PFSK-1 (cell line): ENCODE results near the gene TBC1D24.

Experiments used
- FOXP2 ChIP-seq: optimal IDR thresholded peaks from 2 replicates; pipeline ENCODE3; 2011; ENCODE audit warnings: borderline replicate concordance, control low read depth, inconsistent platforms; ENCODE audit not compliant: insufficient read depth; ENCODE audit errors: extremely low read length, extremely low read depth
- POLR2AphosphoS5 ChIP-seq: IDR thresholded peaks from 2 replicates; pipeline ENCODE4 v1.6.1; 2012; ENCODE audit warnings: low read depth, mild to moderate bottlenecking, control low read depth, low read length, moderate library complexity
- REST ChIP-seq, 2 experiments: IDR thresholded peaks; 2 replicates each; pipeline versions ENCODE4 v1.6.1 to v1.8.0; 2011 to 2012; ENCODE audit warnings: low read depth in 2 of 2, low read length in 2 of 2, control low read depth in 1 of 2, inconsistent platforms in 1 of 2, mild to moderate bottlenecking in 1 of 2, moderate library complexity in 1 of 2; ENCODE audit not compliant: insufficient read depth in 1 of 2
- SIN3A ChIP-seq: IDR thresholded peaks from 2 replicates; pipeline ENCODE4 v1.6.1; 2012; ENCODE audit warnings: mild to moderate bottlenecking, low read length, moderate library complexity, borderline replicate concordance; ENCODE audit not compliant: insufficient read depth
- TAF1 ChIP-seq: IDR thresholded peaks from 2 replicates; pipeline ENCODE4 v1.6.1; 2012; ENCODE audit warnings: low read length, control low read depth, borderline replicate concordance; ENCODE audit not compliant: insufficient read depth

Gene TBC1D24

GRCh38 chr16:2518823-2519710 lies 44.1 kb downstream of the TBC1D24 start:
- TF ChIP-seq REST (IDR thresholded peaks at IDR 0.05; ENCODE audit: insufficient read depth in 1 of 2, low read depth in 2 of 2, low read length in 2 of 2), result no peak
- TF ChIP-seq FOXP2, result no peak
- no peak for TF ChIP-seq POLR2AphosphoS5
- no peak for TF ChIP-seq SIN3A
- TF ChIP-seq TAF1, result no peak

- TF ChIP-seq TAF1 (no peak), FOXP2 (no peak), POLR2AphosphoS5 (no peak), SIN3A (no peak), REST (IDR thresholded peaks at IDR 0.05; ENCODE audit: insufficient read depth in 1 of 2, low read depth in 2 of 2, low read length in 2 of 2) (no peak)
These were observed 44.8 kb downstream of the TBC1D24 start for GRCh38 chr16:2519711-2520080.

GRCh38 chr16:2520097-2520783 lies 45.3 kb downstream of the TBC1D24 start, which contains the start of gene AMDHD2:
AMDHD2 (plus strand) TSS chr16:2520371; CDS start chr16:2520459, 88 bp downstream.
- TF ChIP-seq REST (IDR thresholded peaks at IDR 0.05; ENCODE audit: insufficient read depth in 1 of 2, low read depth in 2 of 2, low read length in 2 of 2), result no peak; a peak in 1 of 4 replicates
- peak; percentile 45; the same call in 1 of the 2 replicates for TF ChIP-seq TAF1
- TF ChIP-seq SIN3A, result peak; percentile 98; the same call in 1 of the 2 replicates
- peak; percentile 73 for TF ChIP-seq POLR2AphosphoS5
- peak; percentile 96 for TF ChIP-seq FOXP2

GRCh38 chr16:2520784-2521531 lies 46.0 kb downstream of the TBC1D24 start:
- no peak for TF ChIP-seq SIN3A
- no peak for TF ChIP-seq POLR2AphosphoS5
- no peak for TF ChIP-seq REST (IDR thresholded peaks at IDR 0.05; ENCODE audit: insufficient read depth in 1 of 2, low read depth in 2 of 2, low read length in 2 of 2)
- no peak for TF ChIP-seq TAF1
- TF ChIP-seq FOXP2, result no peak
